Skeletal muscle cell (primary cell): ENCODE data around the gene NMRAL1.

Experiments used
- DNase-seq: peaks from one replicate; pipeline ENCODE4 v3.0.0-alpha.2; 2010; ENCODE audit warnings: low read depth
- H3K4me3 ChIP-seq: 2 replicates; pipeline ENCODE4 v1.5.1; 2011; ENCODE audit warnings: low read depth, mild to moderate bottlenecking, control low read depth, low read length, moderate library complexity

The NMRAL1 gene

DNA sequence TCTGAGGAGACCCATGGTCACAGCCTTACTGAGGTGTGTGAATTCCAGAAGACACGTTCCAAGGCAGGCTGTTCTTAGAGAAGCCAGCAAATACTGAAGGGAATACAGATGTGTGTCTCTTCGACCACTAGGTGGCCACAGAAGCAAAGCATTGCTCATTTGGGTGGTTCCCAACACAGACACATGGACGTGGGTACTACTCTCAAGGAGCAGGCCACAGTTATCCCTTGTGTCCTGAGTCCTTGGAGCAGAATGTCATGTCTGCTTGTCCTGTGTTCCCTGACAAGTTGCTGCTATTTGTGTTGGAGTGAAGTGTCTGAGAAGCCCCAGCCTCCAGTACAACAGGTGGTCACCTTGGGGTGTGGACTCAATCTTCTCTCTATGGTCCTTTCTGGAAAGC, 32.0 kb upstream of the NMRAL1 start:
- H3K4me3 ChIP-seq, result no peak overlapping the region

DNA sequence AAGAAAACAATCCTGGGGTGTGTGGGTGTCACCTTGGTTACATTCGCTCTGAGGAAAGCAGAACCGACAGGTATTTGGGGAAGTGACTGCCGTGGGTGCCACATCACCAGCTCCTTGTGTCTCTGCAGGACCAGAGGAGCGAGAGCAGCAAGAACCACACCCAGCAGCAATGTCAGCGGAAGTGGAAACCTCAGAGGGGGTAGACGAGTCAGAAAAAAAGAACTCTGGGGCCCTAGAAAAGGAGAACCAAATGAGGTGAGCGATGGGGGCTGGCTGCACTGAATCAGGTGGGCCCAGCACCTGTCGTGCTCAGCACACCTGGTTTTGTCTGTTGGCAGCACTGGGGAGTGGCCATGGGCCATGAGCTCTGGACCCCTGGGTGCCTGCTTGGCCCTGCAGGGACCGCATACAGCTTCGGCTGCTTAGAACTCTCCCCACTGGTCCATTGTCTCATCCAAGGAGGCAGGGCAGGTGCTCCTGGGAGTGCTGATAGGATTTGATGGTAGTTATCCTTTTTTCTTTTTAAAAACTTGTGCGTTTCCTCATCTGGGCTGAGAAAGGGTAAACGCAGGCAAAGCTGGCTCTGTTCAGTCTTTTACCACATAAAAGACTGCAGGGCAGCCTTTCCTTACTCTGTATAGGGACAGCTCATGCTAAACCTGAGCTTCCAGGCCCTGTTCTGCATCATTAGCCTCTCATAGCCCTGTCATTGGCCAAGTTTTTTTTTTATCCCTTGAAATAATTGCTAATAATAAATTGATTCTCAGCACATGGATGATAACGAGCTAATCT, 31.1 kb upstream of the NMRAL1 start:
- DNase-seq, result no peak
- no peak overlapping the region for H3K4me3 ChIP-seq

More for the DNA sequence above, 32.0 kb upstream of the NMRAL1 start:
- no peak for DNase-seq

DNA sequence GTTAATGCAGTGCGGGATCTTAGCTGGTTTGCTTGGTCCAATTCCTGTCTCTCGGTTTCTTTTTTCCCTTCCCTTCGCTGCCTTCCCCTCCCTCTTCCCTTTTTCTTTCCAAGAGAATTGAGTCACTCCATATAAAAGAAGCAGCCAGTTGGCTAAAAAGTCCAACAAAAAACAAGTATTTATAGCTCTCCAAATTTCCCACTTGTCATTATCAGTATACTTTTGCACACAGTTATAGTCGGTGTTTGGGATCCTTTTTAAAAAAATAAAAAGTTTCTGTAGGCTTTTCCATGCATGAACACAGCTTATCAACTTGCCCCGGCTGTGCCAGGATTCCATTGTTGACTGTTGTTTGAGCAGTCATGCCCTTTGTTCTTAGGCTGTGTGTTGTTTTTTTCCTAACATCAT, 26.6 kb upstream of the NMRAL1 start:
- no peak for DNase-seq
- H3K4me3 ChIP-seq, result no peak overlapping the region

GRCh38 chr16:4500272-4500671, 25.8 kb upstream of the NMRAL1 start:
- no peak overlapping the region for H3K4me3 ChIP-seq
- DNase-seq, result no peak

GRCh38 chr16:4499196-4499555, 24.8 kb upstream of the NMRAL1 start:
- DNase-seq, result no peak
- no peak overlapping the region for H3K4me3 ChIP-seq

GRCh38 chr16:4498546-4499195, 24.2 kb upstream of the NMRAL1 start:
- H3K4me3 ChIP-seq, result no peak overlapping the region
- DNase-seq, result no peak

DNA sequence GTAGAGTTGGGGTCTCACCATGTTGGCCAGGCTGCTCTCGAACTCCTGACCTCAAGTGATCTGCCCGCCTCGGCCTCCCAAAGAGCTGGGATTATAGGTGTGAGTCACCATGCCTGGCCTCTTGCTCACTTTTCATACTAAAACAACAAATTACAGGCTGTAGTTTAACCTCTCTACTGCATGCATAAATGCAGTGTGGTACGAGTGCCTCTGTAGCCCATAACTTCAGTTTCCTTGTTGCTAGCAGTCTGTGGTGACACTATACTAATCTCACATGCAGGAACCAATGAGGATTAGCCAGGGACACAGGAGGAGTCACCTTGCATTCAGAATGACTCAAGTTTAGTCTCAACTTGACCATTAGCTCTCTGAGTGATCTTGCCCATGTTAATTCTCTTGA, 21.9 kb upstream of the NMRAL1 start:
- DNase-seq, result no peak
- H3K4me3 ChIP-seq, result no peak overlapping the region

GRCh38 chr16:4495766-4496165, 21.3 kb upstream of the NMRAL1 start:
- H3K4me3 ChIP-seq, result no peak overlapping the region
- no peak for DNase-seq

- DNase-seq, result no peak
- no peak overlapping the region for H3K4me3 ChIP-seq
Observed at GRCh38 chr16:4494746-4495490, 20.5 kb upstream of the NMRAL1 start.

DNA sequence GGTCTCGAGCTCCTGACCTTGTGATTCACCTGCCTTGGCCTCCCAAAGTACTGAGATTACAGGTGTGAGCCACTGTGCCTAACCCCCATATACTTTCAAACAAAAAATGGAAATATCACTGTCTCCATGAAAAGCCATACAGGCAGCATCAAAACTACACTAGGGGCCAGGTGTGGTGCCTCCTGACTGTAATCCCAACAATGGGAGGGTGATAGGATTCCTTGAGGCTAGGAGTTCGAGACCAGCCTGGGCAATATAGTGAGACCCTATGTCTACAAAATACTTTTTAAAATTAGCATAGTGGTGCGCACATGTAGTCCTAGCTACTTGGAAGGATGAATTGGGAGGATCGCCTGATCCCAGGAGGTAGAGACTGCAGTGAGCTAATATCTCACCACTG, 17.5 kb upstream of the NMRAL1 start:
- no peak overlapping the region for H3K4me3 ChIP-seq
- no peak for DNase-seq

DNA sequence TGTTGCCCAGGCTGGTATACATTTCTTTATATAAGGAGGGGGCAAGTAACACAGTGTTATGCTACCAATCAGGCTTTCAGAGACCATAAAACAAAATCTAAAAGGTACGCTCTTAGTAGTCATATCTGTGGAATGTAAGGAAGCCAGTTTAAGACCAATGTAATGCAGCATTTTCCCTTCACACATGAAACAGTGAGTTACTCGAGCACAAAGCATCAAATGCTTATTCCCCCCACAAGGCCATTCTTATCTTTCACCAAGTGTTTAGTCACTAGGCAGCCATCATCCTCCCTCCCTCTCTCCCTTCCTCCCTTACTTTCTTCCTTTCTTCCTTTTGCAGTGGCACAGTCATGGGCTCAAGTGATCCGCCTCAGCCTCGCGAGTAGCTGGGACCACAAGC, 14.6 kb upstream of the NMRAL1 start:
- no peak overlapping the region for H3K4me3 ChIP-seq
- no peak for DNase-seq

DNA sequence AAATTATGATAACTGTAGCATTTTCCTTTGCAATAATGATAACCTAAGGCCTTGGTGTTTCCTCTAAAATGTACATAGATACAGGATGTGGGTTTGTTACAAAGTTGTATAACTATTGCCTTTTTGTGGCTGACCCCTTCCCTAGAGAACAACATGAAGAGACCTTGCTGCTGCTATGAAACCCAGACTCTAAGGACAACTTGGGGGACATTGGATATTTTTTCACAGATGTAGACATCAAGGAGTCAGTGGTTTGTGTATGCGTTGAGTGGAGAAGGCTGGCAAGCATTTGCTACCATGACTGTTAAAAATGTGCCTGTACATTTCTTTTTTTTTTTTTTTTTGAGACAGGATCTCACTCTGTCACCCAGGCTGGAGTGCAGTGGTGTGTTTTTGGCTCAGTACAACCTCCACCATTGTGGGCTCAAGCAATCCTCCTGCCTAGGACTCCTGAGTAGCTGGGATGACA, 14.1 kb upstream of the NMRAL1 start:
- H3K4me3 ChIP-seq, result no peak overlapping the region
- DNase-seq, result no peak

- no peak overlapping the region for H3K4me3 ChIP-seq
- DNase-seq, result no peak
Observed at GRCh38 chr16:4487955-4488498, 13.6 kb upstream of the NMRAL1 start.

DNA sequence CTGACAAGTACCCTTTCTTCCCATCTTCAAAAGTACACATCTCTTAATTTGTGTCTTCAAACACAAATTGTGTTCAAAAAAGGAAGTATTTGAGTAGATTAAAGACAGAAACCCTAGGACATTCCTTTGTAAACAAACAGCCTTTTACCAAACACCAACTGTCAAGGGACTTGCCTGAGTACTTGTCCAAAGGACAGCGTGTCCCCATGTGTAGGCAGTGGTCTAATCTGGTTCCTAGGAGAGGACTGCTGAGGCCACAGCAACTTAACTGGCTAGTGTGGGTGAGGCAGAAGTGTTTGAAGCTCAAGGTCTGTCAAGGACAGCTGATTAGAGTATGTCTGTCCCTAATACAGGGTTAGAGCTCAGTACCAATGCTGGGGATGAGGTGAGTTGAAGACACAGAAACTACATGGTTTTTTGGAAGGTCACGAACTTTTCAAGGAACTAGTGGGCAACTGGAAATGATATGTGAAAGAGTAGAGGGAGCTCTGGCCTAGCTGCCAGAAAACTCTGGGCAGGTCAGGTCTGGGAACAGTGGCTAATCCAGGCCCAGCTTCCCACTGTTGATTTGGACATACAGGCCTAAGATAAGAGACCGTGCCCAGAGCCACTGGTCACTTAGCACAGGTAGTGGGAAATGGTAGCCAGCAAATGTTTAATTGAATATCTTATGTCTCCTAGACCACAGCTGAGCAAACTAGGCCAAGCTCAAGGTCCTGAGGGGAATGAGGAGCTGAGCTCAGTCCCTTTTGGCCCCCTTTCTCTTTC, 11.9 kb upstream of the NMRAL1 start:
- DNase-seq, result no peak
- H3K4me3 ChIP-seq, result no peak overlapping the region

DNA sequence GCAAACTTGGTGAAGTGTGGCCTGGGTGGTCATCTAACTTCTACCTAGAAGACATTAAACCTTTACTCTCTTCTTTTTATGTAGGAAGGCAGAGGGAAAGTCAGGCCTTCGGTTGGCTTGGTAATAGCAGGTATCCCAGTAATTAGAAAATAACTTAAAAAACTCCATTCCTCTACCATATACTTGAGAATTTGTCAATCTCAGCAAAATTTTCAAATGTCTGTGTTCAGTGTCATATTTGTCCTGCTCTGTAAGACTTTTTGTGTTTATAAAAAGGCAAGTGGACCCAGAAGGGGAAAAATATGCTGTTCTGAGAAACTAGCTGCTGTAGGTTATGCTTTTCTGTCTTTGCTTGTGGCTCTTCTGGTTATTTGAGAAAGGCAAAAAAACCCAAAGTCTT, 7.5 kb upstream of the NMRAL1 start:
- DNase-seq, result no peak
- no peak overlapping the region for H3K4me3 ChIP-seq

GRCh38 chr16:4481526-4481925, 7.1 kb upstream of the NMRAL1 start:
- no peak overlapping the region for H3K4me3 ChIP-seq
- DNase-seq, result no peak

DNA sequence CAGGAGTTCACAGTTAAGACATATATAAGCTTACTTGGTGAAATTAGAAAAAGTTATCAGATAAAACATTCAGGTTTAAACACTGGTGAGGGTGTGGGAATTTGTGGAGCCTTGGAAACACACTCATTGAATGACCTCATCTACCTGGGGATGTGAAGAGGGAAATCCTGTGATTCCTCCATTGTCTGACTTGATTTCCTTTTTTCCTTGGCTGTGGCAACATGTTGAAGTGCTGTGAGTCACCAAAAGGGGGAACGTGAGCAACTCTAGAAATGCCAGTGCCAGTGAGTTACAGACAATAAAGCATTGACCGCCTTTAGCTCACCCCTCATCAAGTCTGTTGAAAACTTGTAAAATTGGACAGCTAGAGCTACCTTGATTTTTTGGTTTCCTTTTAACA, 3.5 kb upstream of the NMRAL1 start:
- no peak overlapping the region for H3K4me3 ChIP-seq
- no peak for DNase-seq

DNA sequence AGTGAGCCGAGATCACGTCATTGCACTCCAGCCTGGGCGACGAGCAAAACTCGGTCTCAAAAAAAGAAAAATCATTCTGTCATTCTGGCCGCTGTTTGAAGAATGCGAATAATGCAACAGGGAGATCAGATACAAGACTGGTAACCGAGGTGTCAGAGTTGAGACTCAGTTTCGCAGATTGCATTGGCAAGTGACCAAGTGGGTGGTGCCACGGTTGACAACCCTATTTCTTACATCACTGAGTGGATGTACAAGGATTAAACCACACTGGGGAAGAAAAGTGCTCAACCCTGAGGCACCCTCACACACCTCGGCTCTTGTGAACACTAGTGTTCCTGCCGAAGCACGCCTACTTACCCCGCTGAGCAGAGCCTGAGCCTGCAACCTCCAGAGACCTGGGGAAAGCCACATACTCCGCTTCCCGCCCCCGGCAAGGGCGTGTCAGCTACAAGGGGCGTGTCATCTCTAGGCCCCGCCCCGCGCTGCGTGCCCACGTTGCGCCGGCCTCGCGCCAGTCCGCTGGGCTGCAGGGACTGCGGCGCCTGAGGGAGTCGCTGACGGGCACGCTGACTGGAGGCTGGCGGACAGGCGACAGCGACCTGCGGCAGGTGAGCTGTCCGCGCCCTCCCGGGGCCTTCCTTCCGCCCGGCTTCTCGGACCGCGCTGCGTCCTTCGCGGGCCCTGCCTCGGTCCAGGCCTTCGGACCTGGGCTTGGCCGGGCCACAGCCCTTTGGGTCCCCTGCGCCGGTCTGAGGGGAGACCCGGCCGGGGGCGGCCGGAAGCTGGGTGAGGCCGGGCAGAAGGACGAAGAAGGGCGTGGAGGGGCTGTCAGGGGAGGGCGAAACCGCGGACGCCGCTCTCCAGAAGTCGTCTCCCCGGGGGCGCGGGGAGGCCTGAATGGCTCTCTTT, 1.7 kb upstream of the NMRAL1 start, which contains the start of gene HMOX2:
TSS of gene HMOX2 (plus strand) at position 519 of the 909 bp plus-strand sequence. CDS start 29,127 bp downstream, outside the sequence.
- peak within 1 kb of the TSS; percentile 96 for H3K4me3 ChIP-seq
- peak; percentile 58 for DNase-seq
